Skeletal muscle cell (primary cell): Measurements from ENCODE around the gene FMO3.

Source experiments
- DNase-seq: peaks from one replicate; pipeline ENCODE4 v3.0.0-alpha.2; 2010; ENCODE audit warnings: low read depth
- H3K4me3 ChIP-seq: 2 replicates; pipeline ENCODE4 v1.5.1; 2011; ENCODE audit warnings: low read depth, mild to moderate bottlenecking, control low read depth, low read length, moderate library complexity

FMO3 gene

DNA sequence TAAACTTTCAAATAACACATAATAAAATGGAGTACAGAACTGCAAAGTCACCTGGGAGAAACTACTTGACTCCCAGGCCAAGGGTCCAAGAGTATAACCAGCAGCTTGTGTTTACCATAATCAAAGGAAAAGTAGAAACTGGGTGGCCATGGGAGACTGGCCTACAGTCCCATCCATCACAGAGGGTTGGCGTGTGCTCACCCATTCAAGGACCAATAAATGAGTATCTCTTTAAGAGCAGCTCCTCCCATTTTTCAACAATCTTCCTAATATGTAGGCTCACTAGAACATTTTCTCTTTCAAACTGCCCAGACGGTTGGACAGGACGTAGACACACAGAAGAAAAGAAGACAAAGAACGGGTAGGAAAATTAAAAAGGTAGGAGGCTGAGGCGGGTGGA, at the start of gene FMO3:
Gene FMO3 (plus strand): TSS at position 302 of the 400 bp plus-strand sequence. CDS start 1,754 bp downstream, outside the sequence.
- no peak within 1 kb of the TSS for H3K4me3 ChIP-seq
- no peak for DNase-seq

DNA sequence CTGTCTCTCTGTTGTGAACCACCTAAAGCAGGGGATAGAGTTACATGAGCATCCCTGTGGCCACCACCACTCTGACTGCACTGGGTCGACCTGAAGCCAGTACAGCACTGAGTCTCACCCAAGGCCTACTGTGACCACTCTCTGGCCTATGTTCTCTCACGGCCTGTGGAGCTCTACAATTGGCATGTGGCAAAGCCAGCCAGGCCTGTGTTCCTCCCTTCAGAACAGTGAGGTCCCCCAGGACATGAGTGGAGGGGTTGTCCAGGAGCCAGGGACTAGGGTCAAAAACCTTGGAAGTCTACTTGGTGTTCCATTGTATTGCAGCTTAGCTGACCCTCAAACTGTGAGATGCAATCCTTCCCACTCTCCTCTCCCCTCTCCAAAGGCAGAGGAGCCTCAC, 42.7 kb upstream of the FMO3 start:
- no peak overlapping the region for H3K4me3 ChIP-seq
- no peak for DNase-seq

DNA sequence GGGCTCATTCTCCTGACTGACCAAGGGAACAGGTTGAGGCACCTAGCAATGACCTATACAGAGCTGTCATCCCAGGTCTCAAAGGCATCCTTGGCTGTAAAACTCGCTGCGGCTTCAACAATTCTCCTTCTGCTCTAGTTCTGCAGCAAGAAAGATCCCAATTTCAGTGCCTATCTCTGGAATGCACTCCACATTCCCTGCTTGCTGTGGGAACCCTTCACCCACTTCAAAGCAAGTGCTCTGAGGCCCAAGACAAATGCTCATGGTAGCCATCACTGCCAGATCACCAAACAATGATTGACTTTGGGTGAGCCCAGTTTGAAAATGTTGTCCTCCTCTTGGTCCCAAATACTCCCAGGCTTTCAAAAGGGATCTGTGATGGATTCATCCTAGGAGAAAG, 37.7 kb upstream of the FMO3 start:
- no peak overlapping the region for H3K4me3 ChIP-seq
- DNase-seq: no peak

DNA sequence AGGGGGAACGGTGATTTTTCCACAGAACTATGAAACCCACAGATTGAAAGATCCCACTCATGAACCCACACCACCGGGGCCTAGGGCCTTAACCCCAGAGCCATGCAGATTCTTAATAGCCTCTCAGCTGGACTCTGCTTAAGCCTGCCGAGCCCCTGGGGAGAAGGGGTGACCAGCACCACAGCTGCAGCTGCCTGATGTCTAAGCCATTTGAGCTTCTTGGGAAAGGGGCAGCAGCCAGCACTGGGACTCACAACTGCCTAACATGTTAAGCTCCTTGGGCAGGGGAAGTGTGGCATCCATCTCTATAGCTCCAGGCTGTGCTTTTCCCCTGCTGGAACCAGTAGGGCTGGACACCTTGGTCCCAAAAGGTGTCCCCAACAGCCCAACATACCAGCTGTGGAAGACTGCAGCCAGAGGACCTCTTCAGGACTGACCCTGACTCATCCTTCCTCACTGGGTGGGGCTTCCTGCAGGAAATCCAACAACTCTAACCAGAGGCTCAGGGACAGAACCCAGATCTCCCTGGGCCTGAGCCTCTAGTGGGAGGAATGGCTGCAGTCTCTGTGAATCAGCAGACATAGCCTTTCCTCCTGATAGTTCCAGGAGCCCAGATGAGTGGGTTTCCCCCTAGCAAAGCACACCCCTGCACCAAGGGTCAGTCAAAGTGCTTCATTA, 34.6 kb upstream of the FMO3 start:
- DNase-seq: no peak
- H3K4me3 ChIP-seq: no peak overlapping the region

DNA sequence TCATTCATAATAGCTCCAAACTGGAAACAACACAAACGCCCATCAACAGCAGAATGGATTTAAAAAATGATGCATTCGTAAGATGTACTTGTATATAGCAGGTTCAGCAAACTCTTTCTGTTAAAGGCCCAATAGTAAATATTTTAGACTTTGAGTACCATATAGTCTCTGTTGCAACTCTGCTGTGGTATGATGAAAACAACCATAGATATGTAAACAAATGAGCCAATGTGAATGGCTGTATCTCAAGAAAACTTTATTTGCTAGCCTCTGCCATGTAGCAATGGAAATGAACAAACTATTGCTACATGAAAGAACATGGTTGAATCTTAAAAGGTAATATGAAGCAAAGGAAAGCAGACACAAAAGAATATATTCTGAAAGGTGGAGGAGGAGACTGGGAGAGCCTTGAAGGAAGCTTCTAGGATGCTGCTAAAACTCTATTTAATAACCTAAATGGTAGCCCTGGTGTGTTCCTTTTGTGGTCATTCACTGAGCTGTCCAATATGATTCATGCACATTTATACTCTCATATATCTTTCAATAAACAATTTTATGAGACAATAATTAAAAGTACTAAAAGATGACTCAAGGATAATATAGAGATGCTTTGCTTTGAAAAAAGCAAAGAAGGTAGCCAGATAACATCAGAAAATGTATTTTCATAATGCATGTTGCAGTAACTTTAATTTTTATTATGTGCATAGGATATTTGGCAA, 29.1 kb upstream of the FMO3 start:
- DNase-seq: no peak
- H3K4me3 ChIP-seq: no peak overlapping the region

DNA sequence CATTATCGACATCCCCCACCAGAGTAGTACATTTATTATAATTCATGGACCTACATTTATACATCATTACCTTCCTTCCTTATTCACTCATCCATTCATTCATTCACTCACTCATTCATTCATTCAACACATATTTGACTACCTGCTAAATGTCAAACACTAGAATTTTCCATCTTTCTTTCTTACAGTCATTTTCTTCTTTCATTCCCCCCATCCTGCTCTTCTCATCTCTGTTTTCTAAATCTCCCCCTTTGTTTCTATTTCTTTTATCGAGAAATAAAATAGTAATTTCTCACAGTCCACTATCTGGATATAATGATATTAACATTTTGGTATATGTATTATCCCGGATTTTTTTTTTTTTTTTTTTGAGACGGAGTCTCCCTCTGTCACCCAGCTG, 27.8 kb upstream of the FMO3 start:
- H3K4me3 ChIP-seq: no peak overlapping the region
- no peak for DNase-seq

DNA sequence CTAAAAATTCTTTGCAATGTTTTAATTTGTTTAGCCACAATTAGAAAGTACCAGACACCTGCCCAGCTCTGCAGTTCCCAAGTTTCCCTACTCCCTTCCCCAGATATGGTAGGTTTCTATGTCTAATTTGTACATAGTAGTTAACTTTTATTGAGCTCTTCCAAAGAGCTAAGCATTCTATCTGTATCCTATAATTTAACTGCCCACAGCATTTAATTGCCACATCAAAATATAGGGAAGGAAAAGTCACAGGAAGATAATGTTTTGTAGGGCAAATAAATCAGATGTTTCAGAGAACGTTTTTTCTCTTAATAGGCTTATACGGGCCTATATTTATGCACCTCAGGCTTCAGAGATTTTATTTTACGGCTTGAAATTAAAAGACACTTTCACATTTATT, 15.7 kb upstream of the FMO3 start:
- H3K4me3 ChIP-seq: no peak overlapping the region
- DNase-seq: no peak

DNA sequence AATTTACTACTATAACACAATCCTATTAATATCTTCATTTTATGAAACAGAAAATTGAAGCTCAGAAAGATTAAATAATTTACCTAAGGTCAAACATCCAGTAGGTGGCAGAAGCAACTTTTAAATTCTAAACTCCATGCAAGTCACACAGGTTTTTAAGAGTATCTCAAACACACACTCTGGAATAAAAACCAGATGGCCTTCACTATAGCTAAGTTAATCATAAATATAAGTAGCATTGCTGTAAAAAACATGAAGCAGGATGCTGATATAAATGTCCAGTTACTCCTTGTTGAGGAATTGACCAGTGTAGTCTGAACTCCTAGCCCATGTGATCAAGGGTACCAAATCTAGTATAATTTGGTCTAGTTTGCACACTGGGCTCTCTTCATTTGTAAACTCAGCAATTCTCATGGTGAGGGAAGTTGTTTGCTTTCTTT, 9.4 kb upstream of the FMO3 start:
- DNase-seq: peak; percentile 14
- no peak overlapping the region for H3K4me3 ChIP-seq

DNA sequence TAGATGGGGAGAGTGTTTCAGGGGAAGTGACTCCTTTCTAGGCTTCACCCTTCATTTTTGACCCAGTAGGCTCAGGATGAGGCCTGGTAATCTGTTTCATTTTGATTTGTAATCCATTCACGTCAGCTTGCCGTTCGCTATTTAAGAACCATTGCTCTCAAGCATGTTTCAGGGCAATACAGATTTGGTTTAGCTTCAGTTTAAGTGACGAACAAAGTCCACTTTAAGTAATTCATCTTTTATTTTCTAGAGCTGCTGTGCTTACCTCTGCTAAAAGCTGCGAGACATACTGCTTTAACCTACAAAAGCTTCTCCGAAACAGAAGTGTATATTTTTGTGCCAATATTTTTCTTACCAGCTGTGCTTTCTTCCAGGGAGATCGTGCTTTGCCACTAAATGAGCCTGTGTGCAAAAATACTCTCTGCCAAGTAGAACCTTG, 8.9 kb upstream of the FMO3 start:
- H3K4me3 ChIP-seq: no peak overlapping the region
- no peak for DNase-seq

DNA sequence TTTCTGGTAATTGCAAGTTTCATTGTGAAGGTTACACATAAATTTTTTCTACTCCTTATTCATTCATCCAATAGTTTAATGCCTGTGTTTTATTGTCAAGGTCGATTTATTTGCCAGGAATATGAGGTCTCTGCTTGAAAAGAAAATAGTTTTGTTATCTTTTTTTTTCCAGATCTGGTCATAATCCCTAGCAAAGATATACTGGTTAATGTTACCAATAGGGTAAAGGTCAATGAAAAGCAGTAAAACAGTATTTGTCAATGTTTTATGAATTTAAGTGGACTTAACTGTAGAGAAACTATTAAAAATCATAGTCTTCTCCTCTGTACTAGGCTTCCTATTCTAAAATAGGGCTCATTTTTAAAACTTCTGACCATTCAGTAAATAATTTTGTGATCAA, 8.1 kb upstream of the FMO3 start:
- H3K4me3 ChIP-seq: no peak overlapping the region
- DNase-seq: no peak

DNA sequence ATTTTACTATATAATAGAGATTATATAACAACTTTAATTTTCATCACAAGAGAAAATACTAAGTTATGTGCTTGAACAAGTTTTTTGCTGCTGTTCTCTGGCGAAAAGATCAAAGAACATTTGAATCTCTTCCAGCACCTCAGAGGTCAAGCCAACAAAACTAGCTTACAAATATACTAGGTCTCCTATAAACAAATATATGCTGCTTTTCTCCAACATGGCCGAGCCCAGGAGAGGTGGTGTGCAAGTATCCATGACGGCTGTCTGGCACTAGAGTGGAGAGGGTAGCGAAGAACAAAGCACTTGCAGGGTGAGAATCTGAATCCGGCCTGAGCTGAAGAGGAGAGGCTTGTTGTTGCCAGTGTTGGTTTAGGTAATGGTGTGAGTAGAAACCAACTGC, 7.5 kb upstream of the FMO3 start:
- H3K4me3 ChIP-seq: no peak overlapping the region
- DNase-seq: no peak

DNA sequence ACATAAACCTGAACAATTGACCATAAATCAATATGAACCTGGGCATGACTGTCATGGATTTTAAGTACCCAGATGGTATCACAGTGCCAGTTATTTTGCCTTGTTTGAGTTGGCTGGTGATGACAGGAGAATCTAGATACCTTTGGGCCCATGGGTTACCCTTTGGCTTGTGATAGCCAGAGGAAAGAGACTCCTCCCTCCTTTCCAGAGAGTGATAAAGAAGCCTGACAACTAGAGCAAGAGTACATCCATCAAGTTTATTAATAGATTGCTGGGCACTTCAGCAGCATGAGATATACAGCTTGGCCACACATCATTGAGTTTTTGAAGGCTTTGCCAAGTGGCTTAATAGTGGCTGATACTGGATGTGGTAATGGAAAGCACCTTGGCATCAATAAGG, 6.6 kb upstream of the FMO3 start:
- DNase-seq: no peak
- no peak overlapping the region for H3K4me3 ChIP-seq

DNA sequence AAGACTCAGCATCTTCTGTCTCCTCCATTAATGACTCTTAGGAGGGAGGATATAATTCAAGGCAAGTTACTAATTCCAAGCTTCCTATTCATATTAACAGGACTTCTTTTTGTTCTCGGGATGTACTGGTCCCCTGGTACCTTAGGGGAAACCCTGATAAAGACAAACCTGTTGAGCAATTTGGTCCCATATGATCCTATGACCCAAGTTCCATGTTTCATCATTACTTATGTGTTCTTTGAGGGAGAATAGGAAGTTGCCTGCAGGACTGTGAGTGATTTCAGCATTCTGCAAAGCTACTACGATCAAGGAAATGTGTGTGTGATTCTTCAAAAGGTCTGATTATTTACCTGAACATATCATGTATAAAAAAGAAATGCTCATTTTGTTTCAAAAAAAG, 5.8 kb upstream of the FMO3 start:
- no peak overlapping the region for H3K4me3 ChIP-seq
- DNase-seq: no peak

DNA sequence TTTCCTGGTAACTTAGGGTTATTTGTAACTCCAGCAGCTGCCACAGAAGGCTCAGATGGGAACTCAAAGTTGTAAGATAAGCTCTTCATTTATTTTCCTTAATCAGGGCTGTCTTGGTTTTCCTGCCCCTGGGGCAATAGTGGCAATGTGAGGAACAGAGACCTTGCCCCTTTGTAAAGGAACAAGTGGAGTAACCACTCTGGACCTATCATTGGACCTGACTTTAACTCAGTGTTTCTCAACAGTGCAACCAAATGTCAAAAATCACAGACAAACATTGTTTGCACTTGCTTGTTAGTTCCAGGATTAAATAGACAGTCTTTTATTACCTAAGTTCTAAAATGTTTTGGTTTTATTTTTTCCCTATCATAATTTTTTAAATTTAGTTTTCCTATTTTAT, 2.8 kb upstream of the FMO3 start:
- DNase-seq: no peak
- no peak overlapping the region for H3K4me3 ChIP-seq

DNA sequence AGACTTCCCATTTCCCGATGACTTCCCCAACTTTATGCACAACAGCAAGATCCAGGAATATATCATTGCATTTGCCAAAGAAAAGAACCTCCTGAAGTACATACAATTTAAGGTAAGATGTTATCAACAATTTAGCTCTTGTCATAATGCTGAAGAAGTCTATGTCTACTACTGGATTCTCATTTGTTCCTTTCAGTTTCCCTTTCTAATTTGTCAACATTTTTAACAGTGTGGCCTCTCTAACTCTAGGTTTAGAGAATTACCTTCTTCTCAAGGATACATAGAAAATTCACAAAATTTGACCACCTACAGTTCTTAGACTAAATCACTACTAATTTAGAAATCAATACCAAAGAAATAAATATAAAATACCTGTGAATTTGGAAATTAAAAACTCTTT, 13.2 kb downstream of the FMO3 start:
- no peak overlapping the region for H3K4me3 ChIP-seq
- DNase-seq: no peak

DNA sequence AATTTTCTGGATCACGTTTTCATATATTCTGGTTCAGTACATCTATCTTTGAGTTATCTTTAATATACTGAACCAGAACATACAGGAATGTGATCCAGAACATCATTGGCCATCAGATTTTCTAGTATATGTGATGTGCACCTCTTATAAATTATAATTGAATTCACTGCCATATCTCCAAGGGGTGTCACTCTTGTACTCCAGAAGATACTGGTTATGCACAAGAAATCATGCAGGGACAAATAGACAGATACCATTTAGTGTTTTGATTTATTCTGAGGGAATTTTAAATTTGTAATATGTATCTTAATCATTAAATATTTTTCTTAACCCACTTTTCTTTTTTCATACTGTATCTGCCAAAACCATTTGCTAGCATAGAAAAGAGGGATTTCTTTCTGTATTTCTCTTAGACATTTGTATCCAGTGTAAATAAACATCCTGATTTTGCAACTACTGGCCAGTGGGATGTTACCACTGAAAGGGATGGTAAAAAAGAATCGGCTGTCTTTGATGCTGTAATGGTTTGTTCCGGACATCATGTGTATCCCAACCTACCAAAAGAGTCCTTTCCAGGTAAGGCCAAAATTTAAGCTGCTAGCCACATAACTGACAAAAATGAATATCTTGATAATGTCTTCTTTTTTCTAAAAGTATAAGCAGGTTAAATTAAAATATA, 16.7 kb downstream of the FMO3 start:
- no peak for DNase-seq
- no peak overlapping the region for H3K4me3 ChIP-seq

DNA sequence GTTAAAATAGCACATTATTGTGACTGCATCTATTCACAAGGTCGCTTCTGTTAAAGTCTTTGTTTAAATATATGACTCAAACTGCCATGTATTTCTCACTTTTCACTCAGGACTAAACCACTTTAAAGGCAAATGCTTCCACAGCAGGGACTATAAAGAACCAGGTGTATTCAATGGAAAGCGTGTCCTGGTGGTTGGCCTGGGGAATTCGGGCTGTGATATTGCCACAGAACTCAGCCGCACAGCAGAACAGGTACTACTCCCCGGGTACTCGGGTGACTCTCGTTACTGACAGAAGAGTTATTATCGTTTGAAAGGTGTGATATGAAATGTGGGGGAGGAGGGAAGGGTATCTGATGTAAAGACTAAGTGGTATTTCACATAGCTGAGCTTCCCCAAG, 17.3 kb downstream of the FMO3 start:
- H3K4me3 ChIP-seq: no peak overlapping the region
- no peak for DNase-seq

DNA sequence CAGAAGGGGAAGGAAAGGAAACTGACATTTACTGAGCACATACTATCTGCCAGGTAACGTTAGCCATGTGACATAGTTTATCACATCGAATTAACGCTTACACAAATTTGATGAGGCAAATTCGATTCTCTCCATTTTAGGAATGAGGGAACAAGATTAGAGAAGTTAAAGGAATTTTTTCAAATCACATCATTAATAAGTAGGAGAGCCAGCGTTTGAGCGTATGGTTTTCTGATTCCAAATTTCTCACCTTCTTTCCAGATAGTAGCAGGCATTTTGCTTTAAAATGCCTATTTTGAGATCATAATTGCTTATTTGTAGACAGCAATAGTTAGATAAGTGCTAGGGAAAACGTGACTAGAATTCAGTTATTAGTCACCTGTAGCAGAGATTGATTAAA, 19.3 kb downstream of the FMO3 start:
- H3K4me3 ChIP-seq: no peak overlapping the region
- DNase-seq: no peak

DNA sequence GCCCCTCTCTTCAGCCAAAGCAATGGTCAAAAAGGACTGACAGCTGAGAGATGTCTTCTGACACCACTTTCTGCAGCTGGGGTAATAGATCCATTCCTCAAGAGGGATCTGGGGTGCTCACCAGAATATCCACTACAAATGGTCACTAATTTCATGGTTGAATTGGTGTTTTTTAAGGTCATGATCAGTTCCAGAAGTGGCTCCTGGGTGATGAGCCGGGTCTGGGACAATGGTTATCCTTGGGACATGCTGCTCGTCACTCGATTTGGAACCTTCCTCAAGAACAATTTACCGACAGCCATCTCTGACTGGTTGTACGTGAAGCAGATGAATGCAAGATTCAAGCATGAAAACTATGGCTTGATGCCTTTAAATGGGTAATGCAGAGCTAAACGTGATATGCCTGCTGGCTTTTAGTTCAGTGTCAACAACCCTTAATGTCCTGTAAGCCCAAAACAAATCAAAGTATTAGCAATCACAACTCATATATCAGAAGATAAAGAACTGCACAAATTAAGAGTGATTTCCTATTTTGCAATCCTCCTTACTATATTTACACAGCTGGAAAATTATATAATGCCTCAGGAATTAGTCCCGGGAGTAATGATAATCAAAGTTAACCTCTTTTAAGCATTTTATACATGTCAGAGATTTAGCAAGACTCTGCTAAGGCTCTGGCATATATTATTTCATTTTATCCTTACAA, 20.1 kb downstream of the FMO3 start:
- no peak overlapping the region for H3K4me3 ChIP-seq
- peak; percentile 24 for DNase-seq

DNA sequence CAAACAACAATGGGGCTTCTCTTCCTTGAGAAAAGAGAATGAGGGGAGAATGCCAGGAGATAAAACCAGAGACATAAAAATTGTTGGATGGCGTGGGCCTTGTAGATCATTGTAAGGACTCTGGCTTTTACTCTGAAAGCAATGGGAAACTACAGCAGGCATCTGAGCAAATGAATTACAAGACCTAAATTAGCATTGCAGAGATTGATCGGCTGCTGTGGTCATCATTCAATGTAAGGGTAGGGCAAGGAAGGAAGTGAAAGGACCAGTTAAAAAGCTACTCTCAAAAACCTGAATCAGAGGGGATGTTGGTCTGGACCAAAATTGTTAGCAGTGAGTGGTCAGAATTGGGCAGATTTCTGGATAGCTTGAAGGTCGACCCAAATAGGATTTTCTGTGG, 21.4 kb downstream of the FMO3 start:
- H3K4me3 ChIP-seq: no peak overlapping the region
- DNase-seq: no peak
